H9 (cell line): Measurements from ENCODE around the gene DUSP10. TPM values are rescaled to one million over a fixed set of nuclear protein-coding genes. Genes with fewer than 3 reads are reported as not detected.

Source experiments
- DNase-seq: peaks from one replicate; pipeline ENCODE4 v3.0.0-alpha.2; 2017
- H2AFZ ChIP-seq: one replicate; pipeline ENCODE4 v1.6.1; 2013; ENCODE audit warnings: mild to moderate bottlenecking, low read length, control low read depth, moderate library complexity
- H2AK5ac ChIP-seq: 2 replicates; pipeline ENCODE4 v1.6.1; 2013; ENCODE audit warnings: low read length, control low read depth, mixed read lengths; ENCODE audit not compliant: insufficient read length
- H2BK120ac ChIP-seq: one replicate; pipeline ENCODE4 v1.6.1; 2013; ENCODE audit warnings: low read depth, mild to moderate bottlenecking, low read length, control low read depth, inconsistent platforms; ENCODE audit not compliant: poor library complexity, severe bottlenecking
- H2BK12ac ChIP-seq: 2 replicates; pipeline ENCODE4 v1.6.1; 2013; ENCODE audit warnings: low read length, control low read depth, mixed read lengths, low read depth; ENCODE audit not compliant: insufficient read length
- H2BK15ac ChIP-seq: 2 replicates; pipeline ENCODE4 v1.6.1; 2013; ENCODE audit warnings: low read depth, low read length, control low read depth
- H2BK20ac ChIP-seq: one replicate; pipeline ENCODE4 v1.6.1; 2013; ENCODE audit warnings: low read depth, mild to moderate bottlenecking, low read length, control low read depth, inconsistent platforms; ENCODE audit not compliant: poor library complexity, severe bottlenecking
- H2BK5ac ChIP-seq: 2 replicates; pipeline ENCODE4 v1.6.1; 2013; ENCODE audit warnings: low read length, control low read depth, mixed read lengths; ENCODE audit not compliant: insufficient read length
- H3K14ac ChIP-seq: 2 replicates; pipeline ENCODE4 v1.6.1; 2013; ENCODE audit warnings: low read length, control low read depth; ENCODE audit not compliant: insufficient read depth
- H3K18ac ChIP-seq: 2 replicates; pipeline ENCODE4 v1.6.1; 2013; ENCODE audit warnings: low read depth, mild to moderate bottlenecking, mixed read lengths, low read length, control low read depth; ENCODE audit not compliant: insufficient read length
- H3K23ac ChIP-seq: 2 replicates; pipeline ENCODE4 v1.6.1; 2013; ENCODE audit warnings: low read length, control low read depth, mixed read lengths, low read depth; ENCODE audit not compliant: insufficient read length
- H3K23me2 ChIP-seq: 2 replicates; pipeline ENCODE4 v1.6.1; 2013; ENCODE audit warnings: low read depth, mild to moderate bottlenecking, mixed read lengths, low read length, control low read depth; ENCODE audit not compliant: insufficient read length, poor library complexity, severe bottlenecking
- H3K27ac ChIP-seq: 2 replicates; pipeline ENCODE4 v1.5.1; 2013; ENCODE audit warnings: low read length, control low read depth, mixed read lengths, low read depth; ENCODE audit not compliant: insufficient read length
- H3K27me3 ChIP-seq: 2 replicates; pipeline ENCODE4 v1.6.1; 2013; ENCODE audit warnings: low read length, control low read depth, inconsistent platforms; ENCODE audit not compliant: insufficient read depth
- H3K4ac ChIP-seq: 2 replicates; pipeline ENCODE4 v1.6.1; 2013; ENCODE audit warnings: low read depth, mild to moderate bottlenecking, control low read depth, inconsistent platforms, low read length, moderate library complexity
- H3K4me1 ChIP-seq: 2 replicates; pipeline ENCODE4 v1.6.1; 2013; ENCODE audit warnings: low read length, control low read depth, inconsistent platforms; ENCODE audit not compliant: insufficient read depth
- H3K4me2 ChIP-seq: 2 replicates; pipeline ENCODE4 v1.6.1; 2013; ENCODE audit warnings: low read length, control low read depth, mixed read lengths; ENCODE audit not compliant: insufficient read length, insufficient read depth
- H3K56ac ChIP-seq: 2 replicates; pipeline ENCODE4 v1.6.1; 2013; ENCODE audit warnings: low read depth, mild to moderate bottlenecking, mixed read lengths, low read length, control low read depth; ENCODE audit not compliant: insufficient read length
- H3K79me1 ChIP-seq: 2 replicates; pipeline ENCODE4 v1.6.1; 2013; ENCODE audit warnings: low read depth, mild to moderate bottlenecking, moderate library complexity, low read length, control low read depth, inconsistent platforms; ENCODE audit not compliant: insufficient read depth, poor library complexity, severe bottlenecking
- H3K79me2 ChIP-seq: 2 replicates; pipeline ENCODE4 v1.6.1; 2013; ENCODE audit warnings: low read length, control low read depth, inconsistent platforms; ENCODE audit not compliant: insufficient read depth
- H3K9ac ChIP-seq: 2 replicates; pipeline ENCODE4 v1.6.1; 2013; ENCODE audit warnings: low read length, control low read depth, mixed read lengths; ENCODE audit not compliant: insufficient read length; ENCODE audit errors: extremely low read depth
- H3K9me3 ChIP-seq: one replicate; pipeline ENCODE4 v1.6.1; 2013; ENCODE audit warnings: low read depth, low read length, inconsistent platforms; ENCODE audit not compliant: control insufficient read depth
- H3T11ph ChIP-seq: one replicate; pipeline ENCODE4 v1.6.1; 2013; ENCODE audit warnings: mild to moderate bottlenecking, low read length, control low read depth, inconsistent platforms
- H4K20me1 ChIP-seq: one replicate; pipeline ENCODE4 v1.6.1; 2013; ENCODE audit not compliant: control insufficient read depth, insufficient read length, insufficient read depth
- H4K5ac ChIP-seq: 2 replicates; pipeline ENCODE4 v1.6.1; 2013; ENCODE audit warnings: low read depth, mild to moderate bottlenecking, mixed read lengths, low read length, control low read depth; ENCODE audit not compliant: insufficient read length
- H4K8ac ChIP-seq: replicated peaks from 2 replicates; pipeline ENCODE4 v1.6.1; 2013; ENCODE audit warnings: low read length, control low read depth, mixed read lengths, low read depth; ENCODE audit not compliant: insufficient read length
- H4K91ac ChIP-seq: 2 replicates; pipeline ENCODE4 v1.6.1; 2013; ENCODE audit warnings: low read depth, mild to moderate bottlenecking, moderate library complexity, mixed read lengths, low read length, control low read depth; ENCODE audit not compliant: insufficient read length
- H3K27ac Mint-ChIP-seq, 3 experiments: 2 replicates in 2 of 3; 3 replicates in 1 of 3; pipeline ENCODE4 v1.8.0; 2020 to 2021; ENCODE audit warnings: mixed read lengths in 3 of 3, mild to moderate bottlenecking in 1 of 3, moderate library complexity in 1 of 3
- H3K27me3 Mint-ChIP-seq: 2 replicates; pipeline ENCODE4 v1.8.0; 2021; ENCODE audit warnings: low read depth, mild to moderate bottlenecking, moderate library complexity, mixed read lengths
- H3K36me3 Mint-ChIP-seq, 3 experiments: 2 replicates in 2 of 3; 3 replicates in 1 of 3; pipeline ENCODE4 v1.8.0; 2020 to 2021; ENCODE audit warnings: low read depth in 3 of 3, mixed read lengths in 3 of 3; ENCODE audit not compliant: insufficient read depth in 1 of 3
- H3K4me1 Mint-ChIP-seq, 2 experiments: 2 replicates each; pipeline ENCODE4 v1.8.0; 2020; ENCODE audit warnings: mixed read lengths in 2 of 2
- H3K4me3 Mint-ChIP-seq, 2 experiments: 2 replicates in 1 of 2; 3 replicates in 1 of 2; pipeline ENCODE4 v1.8.0; 2020 to 2021; ENCODE audit warnings: mild to moderate bottlenecking in 2 of 2, mixed read lengths in 2 of 2, moderate library complexity in 1 of 2
- H3K9me3 Mint-ChIP-seq, 2 experiments: 2 replicates in 1 of 2; 3 replicates in 1 of 2; pipeline ENCODE4 v1.8.0; 2020; ENCODE audit warnings: mild to moderate bottlenecking in 2 of 2, mixed read lengths in 2 of 2, moderate library complexity in 1 of 2
- CTCF ChIP-seq: fragments of 200-600 bp; sonication (generic); conservative IDR thresholded peaks from 3 replicates; pipeline ENCODE4 v1.8.0; 2021; ENCODE audit warnings: antibody characterized with exemption, mild to moderate bottlenecking
- WGBS: extraction: QIAGEN DNeasy Blood & Tissue Kit; methylation state at CpG from one replicate; pipeline ENCODE4 v1.1.7; 2013; ENCODE audit warnings: missing lambda C conversion rate, low lambda C conversion rate, mixed read lengths; ENCODE audit not compliant: insufficient read length; ENCODE audit errors: extremely low coverage; 5-methylcytosine and 5-hydroxymethylcytosine counted together
- total RNA-seq: library from RNA; stranded (reverse); gene quantifications from 2 replicates; pipeline ENCODE4 v1.2.1, GENCODE V29; 2021

DUSP10 gene
- total RNA-seq, 1 experiment from 2014 or later = 2.0 TPM

DNA sequence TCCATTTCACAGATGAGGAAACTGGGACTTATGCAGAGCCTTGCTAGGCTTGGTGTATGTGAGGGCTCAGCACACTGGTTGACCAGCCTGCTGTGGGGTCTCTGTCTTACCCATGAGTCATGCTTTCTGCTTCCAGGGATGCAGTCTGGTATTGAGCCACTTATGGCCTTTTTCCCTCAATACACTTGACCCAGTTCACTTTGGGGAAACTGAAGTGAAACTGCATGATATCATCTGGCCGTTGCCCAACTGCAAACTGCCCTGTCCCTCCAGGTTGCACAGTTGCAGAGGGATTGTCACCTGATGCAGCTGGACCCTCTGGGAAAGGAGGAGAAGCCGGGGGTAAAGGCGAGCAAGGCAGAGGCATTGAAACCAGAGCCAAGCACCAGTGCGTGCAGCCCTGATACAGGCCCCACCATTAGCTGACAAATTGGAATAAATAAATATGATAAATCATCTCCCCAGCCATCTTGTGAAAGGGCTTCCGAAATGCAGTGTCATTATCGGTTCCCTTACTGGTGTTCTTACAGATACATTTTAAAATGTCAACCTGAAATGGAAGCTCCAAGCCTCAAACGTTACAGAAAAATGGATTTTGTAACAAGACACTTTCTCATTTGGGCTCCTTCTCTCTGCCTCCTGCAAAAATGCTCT is 39.3 kb upstream of the DUSP10 start:
- H4K5ac ChIP-seq = no peak overlapping the region
- no peak overlapping the region for H2BK5ac ChIP-seq
- peaks cover 2% of the 10 kb centered on the region; the same call in 1 of the 2 replicates for H3K27me3 Mint-ChIP-seq
- H3K79me1 ChIP-seq = no peaks in the 10 kb centered on the region
- no peak for DNase-seq
- no peak overlapping the region for H3K4me3 Mint-ChIP-seq
- H3K9ac ChIP-seq = no peak overlapping the region
- no peak overlapping the region for H2BK120ac ChIP-seq
- H3K9me3 ChIP-seq = no peaks in the 10 kb centered on the region
- no peak overlapping the region for H2AFZ ChIP-seq
- TF ChIP-seq CTCF = no peak
- no peak overlapping the region for H2BK15ac ChIP-seq
- H3K23ac ChIP-seq = no peak overlapping the region
- H3K27ac ChIP-seq = no peak overlapping the region
- no peaks in the 10 kb centered on the region for H3K79me2 ChIP-seq
- H3K4ac ChIP-seq = no peak overlapping the region
- no peak overlapping the region for H3K56ac ChIP-seq
- no peak overlapping the region for H3K18ac ChIP-seq
- no peak overlapping the region for H2BK20ac ChIP-seq
- no peaks in the 10 kb centered on the region for H3K23me2 ChIP-seq
- H3K14ac ChIP-seq = no peak overlapping the region
- H3T11ph ChIP-seq = no peak overlapping the region
- no peak overlapping the region for H4K8ac ChIP-seq
- WGBS = no CpG with 5 or more reads among the region's 7 CpGs
- H3K4me2 ChIP-seq = no peak overlapping the region
- H4K20me1 ChIP-seq = no peaks in the 10 kb centered on the region
- peak overlapping the region in 1 of 3 experiments; percentile 31; a peak in 1 of 7 replicates for H3K27ac Mint-ChIP-seq
- H2BK12ac ChIP-seq = no peak overlapping the region
- no peak overlapping the region for H4K91ac ChIP-seq
- no peaks in the 10 kb centered on the region; a peak in 1 of 7 replicates for H3K36me3 Mint-ChIP-seq
- H3K4me1 Mint-ChIP-seq = peaks cover 7 to 14% of the 10 kb centered on the region in 2 experiments
- no peaks in the 10 kb centered on the region for H3K4me1 ChIP-seq
- no peak overlapping the region for H2AK5ac ChIP-seq
- no peaks in the 10 kb centered on the region for H3K27me3 ChIP-seq
- H3K9me3 Mint-ChIP-seq = no peaks in the 10 kb centered on the region
